NCI-H2196 (cell line): ENCODE measurements around the gene GAS6.
"Not testable (repeated sequence)": the region's sequence is repeated elsewhere in the genome, so short reads cannot be mapped to it uniquely, and the experiment has no call there.

ENCODE experiments used
- DNase-seq: peaks from one replicate; lab custom pipeline; 2025; ENCODE audit not compliant: unreplicated experiment; lab: John Stamatoyannopoulos, UW

Gene GAS6

GRCh38 chr13:113874177-113874576 is 10.3 kb upstream of the GAS6 start:
- no peak for DNase-seq

- no peak for DNase-seq
These were observed 5.4 kb upstream of the GAS6 start for GRCh38 chr13:113869263-113869662.

- not testable (repeated sequence) for DNase-seq
These were observed 4.0 kb upstream of the GAS6 start for GRCh38 chr13:113867913-113868312.

GRCh38 chr13:113865427-113865826 is 1.6 kb upstream of the GAS6 start:
- no peak for DNase-seq

GRCh38 chr13:113864273-113864890 is 506 bp upstream of the GAS6 start:
- no peak for DNase-seq

- DNase-seq: no peak
These were observed 849 bp downstream of the GAS6 start for GRCh38 chr13:113862931-113863523.

GRCh38 chr13:113862191-113862930 is 1.5 kb downstream of the GAS6 start:
- DNase-seq: no peak

GRCh38 chr13:113861433-113862030 is 2.3 kb downstream of the GAS6 start:
- DNase-seq: no peak

GRCh38 chr13:113860665-113861432 is 3.0 kb downstream of the GAS6 start:
- DNase-seq: no peak

GRCh38 chr13:113860051-113860664 is 3.7 kb downstream of the GAS6 start:
- peak; percentile 9 for DNase-seq

- no peak for DNase-seq
These were observed 4.4 kb downstream of the GAS6 start for GRCh38 chr13:113859311-113860050.

- DNase-seq: no peak
These were observed 6.2 kb downstream of the GAS6 start for GRCh38 chr13:113857531-113858195.

- DNase-seq: peak; percentile 10
These were observed 7.2 kb downstream of the GAS6 start for GRCh38 chr13:113856716-113857065.

- DNase-seq: no peak
These were observed 7.8 kb downstream of the GAS6 start for GRCh38 chr13:113855931-113856715.

- no peak for DNase-seq
These were observed 8.6 kb downstream of the GAS6 start for GRCh38 chr13:113855012-113855921.

GRCh38 chr13:113854238-113855011 is 9.5 kb downstream of the GAS6 start:
- no peak for DNase-seq
